T47D (cell line): Measurements from ENCODE around the gene SREBF1.

ENCODE experiments used
- DNase-seq, 2 experiments: peaks; one replicate each; pipeline versions ENCODE4 v3.0.0 to v3.0.0-alpha.2; 2011 to 2012; ENCODE audit warnings: low read depth in 1 of 2, low spot score in 1 of 2
- JUND ChIP-seq: IDR thresholded peaks from 2 replicates; pipeline ENCODE4 v1.6.1; 2012; ENCODE audit warnings: low read depth
- in situ Hi-C: cut with HindIII; loops from 2 replicates; pipeline ENCODE4 v1.10.0; 2016; ENCODE audit warnings: low sequenced_read_pairs, low pct_unique_long_range_greater_than_20kb

The SREBF1 gene

DNA sequence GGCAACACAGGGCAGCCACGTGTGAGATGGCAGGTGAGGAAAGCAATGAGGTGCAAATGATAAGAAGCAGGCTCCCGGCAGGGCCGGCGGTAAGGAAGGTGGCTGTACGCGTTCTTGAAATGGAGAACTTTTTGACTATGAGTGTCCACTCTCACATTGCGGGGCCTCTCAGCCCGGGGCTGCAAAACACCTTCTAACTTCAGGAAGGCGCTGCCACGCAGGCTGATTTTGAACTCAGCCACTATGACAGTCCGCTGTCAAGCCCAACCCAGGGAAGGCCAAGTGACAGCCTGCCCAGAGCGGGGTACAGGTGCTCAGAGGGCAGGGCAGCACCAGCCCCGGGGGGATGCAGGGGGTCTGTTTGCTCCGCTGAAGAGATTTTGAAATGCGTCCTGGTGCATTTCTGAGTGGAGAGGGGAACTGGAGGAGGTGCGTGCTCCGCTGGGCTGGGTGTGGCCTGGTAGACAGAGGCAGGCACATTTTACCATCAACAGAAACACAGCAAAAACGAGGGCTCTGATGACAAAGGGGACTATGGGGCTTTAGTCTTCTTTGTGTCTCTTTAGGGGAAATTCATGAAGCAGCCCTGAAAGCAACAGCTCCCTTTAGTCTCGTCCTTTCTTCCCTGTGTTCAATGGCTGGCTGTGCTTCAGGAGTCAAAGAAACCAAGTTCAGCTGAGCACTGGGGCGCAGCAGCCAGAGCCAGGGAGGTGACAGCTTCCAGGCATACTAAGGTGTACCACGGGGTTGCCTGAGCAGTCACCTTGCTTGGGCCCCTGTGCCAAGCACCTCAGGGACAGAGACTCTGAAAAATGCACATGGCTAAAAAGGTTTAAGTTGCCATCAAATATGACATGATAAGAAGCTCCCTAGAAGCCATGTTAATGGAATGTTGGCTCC, 14.6 kb upstream of the SREBF1 start:
- no peak for DNase-seq
- no peak for TF ChIP-seq JUND
- in situ Hi-C loops, result no loop called here

GRCh38 chr17:17849845-17850373, 13.1 kb upstream of the SREBF1 start:
- DNase-seq, result no peak

DNA sequence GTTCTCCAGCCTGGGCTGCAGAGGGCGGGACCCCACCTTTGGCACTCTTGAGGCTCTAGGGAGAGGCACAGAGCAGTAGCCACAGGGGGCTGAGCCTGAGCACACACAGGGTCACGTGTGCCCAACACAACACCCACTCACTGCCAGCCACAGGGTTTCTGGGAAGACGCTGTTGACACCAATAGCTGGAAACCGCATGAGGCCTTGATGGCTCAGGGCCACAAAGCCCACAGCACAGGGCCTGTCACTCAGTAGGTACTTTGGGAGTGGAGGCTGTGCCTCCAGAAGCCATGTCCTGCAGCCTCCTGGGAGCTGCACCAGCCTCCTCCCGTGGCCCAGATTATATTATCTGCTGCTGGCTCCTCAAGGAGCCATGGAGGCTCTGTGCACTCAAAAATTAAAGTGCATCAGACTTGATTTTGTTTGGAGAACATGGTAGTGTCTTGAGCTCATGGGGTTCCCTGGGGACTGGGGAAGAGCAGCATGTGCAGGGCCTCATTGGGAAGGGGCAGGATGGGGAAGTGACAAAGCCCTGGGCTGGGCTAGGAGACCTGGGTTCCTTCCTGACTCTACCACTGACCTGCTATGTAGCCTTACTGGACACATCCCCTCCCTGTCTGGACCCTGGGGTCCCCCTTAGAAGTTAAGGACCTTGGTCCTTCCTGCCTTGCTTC, 12.5 kb upstream of the SREBF1 start:
- no peak for TF ChIP-seq JUND
- in situ Hi-C loops, result no loop called here
- DNase-seq, result no peak

More at GRCh38 chr17:17849845-17850373, 13.1 kb upstream of the SREBF1 start:
- no peak for TF ChIP-seq JUND
- in situ Hi-C loops, result no loop called here

DNA sequence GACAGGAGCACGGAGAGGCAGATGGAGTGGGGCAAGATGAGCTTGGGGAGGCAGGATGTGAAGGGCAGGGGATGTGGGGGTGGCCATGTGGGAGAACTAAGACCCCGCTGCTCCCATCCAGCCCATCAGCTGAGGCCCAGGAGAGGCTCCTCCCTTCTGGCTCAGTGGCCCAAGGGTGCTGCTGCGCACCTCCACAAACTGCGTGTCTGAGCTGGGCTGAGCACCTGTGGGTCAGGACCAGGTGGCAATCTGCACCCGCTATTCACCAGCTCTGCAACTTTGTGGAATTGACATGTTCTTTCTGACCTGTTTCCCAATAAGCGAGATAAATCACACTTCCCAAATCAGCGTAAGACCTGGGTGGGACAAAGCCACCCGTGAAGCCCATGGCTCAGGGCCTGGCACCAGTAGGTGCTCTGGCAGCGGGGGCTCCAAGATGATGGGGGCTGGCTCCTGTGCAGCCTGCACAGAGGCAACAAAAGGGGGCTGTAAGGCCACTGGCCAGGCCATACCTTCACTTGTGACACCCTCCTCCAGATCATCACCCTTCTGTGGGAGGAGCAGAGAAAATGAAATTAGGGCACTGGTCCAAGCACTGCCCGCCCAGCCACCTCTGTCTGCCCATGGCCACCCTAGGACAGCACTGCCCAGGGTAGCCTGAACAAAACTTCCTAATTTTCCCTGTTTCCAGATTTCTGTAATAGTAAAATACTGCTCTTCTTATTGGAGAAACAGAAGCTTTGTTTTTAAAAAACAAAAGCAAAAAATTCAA, 11.7 kb upstream of the SREBF1 start:
- no peak for DNase-seq
- in situ Hi-C loops, result no loop called here
- no peak for TF ChIP-seq JUND

GRCh38 chr17:17847726-17848125, 10.9 kb upstream of the SREBF1 start:
- no peak for TF ChIP-seq JUND
- no peak for DNase-seq
- in situ Hi-C loops, result no loop called here

- DNase-seq, result no peak
- in situ Hi-C loops, result no loop called here
- no peak for TF ChIP-seq JUND
These were observed 10.4 kb upstream of the SREBF1 start for GRCh38 chr17:17847118-17847689.

DNA sequence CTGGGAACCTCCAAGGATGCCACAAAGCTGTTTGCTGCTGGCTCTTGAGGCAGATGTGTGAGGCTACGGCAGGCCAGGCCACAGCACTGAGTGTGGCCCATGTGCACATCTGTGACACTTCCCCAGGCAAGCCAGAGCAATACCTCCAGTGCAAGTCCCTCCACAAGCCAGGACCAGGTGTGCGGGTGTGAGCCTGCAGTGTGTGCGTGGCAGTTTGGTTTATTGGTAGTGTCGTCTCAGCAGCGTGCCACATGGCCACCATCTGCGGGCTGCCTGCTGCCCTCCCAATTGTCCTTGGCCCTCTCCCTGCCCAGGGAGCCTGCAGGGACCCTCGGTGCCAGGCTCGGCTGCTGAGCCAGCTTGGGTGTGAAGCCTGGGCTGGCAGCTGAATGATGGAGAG, 9.9 kb upstream of the SREBF1 start:
- TF ChIP-seq JUND, result no peak
- DNase-seq, result no peak
- in situ Hi-C loops, result no loop called here

- no peak for DNase-seq
- in situ Hi-C loops, result no loop called here
- TF ChIP-seq JUND, result no peak
These were observed 9.2 kb upstream of the SREBF1 start for GRCh38 chr17:17846003-17846402.

DNA sequence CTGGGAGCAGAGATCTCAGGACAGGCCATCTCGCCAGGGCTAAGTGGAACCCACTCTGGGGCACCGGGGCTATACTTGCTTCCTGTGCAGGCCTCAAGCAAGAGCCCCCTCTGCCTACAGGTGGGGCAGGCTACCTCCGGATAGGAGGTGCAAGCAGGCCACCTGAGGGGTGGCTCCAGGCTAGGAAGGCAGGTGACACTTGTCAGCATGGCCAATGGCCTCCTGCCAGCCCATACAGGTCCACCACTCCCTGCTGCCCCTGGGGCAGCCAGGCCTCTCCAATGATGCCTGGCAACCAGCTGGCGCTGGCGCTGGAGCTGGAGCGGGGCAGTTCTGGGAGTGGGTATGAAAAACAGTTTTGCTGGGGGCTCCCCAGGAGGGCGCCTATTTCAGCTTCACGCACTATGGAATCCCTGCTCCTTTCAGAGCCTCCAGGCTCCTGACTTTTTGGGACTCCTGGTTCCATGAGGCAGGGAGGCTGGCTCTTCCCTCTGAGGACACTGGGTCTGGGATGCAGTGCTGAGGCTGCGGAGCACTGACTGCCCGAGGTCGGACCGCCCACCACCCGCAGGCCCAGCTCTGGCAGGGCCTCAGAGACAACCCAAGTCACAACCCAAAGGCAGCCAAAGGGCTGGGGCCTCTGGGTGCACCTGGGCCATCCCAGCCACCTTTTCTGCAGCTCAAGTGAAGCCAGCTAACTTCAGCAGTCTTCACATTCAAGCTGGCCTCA, 8.4 kb upstream of the SREBF1 start:
- TF ChIP-seq JUND, result no peak
- in situ Hi-C loops, result no loop called here
- DNase-seq, result no peak

DNA sequence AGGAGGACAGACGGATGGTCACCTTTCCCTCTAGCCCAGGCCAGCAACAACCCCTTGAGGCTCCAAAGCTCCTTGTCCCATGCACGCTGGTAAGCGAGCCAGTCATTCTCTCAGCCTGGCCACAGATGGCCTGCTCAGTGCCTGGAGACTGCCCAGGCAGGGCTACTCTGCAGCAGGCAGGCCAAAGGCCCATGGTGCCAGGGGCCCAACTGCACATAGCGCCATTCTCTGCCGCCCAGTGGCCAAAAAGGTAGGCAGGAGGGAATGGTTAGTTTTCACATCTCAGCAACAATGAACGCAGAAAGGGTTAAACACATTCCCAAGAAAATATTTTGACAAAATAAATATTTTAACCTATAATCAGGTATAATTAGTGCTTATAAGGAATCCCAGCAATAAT, 7.7 kb upstream of the SREBF1 start:
- TF ChIP-seq JUND, result no peak
- in situ Hi-C loops, result no loop called here
- DNase-seq, result no peak

DNA sequence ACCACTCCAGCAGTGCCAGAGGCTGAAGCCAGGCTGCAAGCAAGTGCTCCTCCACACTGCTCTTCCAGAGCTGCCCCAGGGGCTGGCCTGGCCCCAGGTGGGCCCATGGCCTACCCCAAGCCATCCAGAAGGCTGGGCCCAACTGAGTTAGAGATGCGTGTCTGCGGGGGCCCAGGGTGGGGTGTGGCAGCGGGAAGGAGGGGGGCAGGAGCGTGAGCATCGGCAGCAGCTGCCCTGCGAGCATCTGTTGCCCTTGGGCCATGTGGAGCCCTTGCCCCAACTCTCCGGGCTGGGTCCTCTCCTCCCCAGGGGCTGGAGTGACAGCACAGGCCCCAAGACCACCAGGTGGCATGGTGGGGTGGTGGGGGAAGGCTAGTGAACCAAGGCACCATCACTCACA, 7.3 kb upstream of the SREBF1 start:
- in situ Hi-C loops, result no loop called here
- TF ChIP-seq JUND, result no peak
- DNase-seq, result no peak

- TF ChIP-seq JUND, result no peak
- in situ Hi-C loops, result no loop called here
- DNase-seq, result no peak
These were observed 6.3 kb upstream of the SREBF1 start for GRCh38 chr17:17843096-17843495.
